ENCODE results near the gene BSDC1. TPM values are rescaled to one million over a fixed set of nuclear protein-coding genes. Genes with fewer than 3 reads are reported as not detected.

Gene BSDC1
- total RNA-seq, 1 experiment from 2014 or later, result 44.3 TPM

DNA sequence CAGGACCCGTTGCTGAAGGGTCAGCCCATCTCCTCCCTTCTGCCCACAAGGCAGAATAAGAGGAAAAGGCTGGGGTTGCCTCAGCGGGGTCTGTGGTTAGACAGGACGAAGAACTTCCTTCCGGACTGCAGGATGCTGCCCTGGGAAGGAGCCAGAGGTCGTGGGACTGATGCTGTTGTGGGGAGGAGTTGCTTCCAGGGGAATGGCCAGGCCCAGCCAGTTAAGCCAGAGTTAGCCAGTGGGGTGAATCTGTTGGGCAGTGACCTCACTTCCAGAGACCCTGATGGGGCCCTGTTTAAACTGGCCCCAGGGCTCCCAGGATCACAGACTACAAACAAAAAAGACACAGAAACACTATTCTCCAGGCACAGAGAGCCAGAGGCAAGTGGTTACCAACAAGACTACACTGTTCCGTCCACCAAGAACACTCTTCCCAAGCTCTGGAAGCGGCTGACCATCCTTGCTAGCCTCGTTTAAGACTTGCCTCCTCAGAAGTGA lies 45.0 kb downstream of the BSDC1 start (continued):
- TF ChIP-seq, protein P1, sequence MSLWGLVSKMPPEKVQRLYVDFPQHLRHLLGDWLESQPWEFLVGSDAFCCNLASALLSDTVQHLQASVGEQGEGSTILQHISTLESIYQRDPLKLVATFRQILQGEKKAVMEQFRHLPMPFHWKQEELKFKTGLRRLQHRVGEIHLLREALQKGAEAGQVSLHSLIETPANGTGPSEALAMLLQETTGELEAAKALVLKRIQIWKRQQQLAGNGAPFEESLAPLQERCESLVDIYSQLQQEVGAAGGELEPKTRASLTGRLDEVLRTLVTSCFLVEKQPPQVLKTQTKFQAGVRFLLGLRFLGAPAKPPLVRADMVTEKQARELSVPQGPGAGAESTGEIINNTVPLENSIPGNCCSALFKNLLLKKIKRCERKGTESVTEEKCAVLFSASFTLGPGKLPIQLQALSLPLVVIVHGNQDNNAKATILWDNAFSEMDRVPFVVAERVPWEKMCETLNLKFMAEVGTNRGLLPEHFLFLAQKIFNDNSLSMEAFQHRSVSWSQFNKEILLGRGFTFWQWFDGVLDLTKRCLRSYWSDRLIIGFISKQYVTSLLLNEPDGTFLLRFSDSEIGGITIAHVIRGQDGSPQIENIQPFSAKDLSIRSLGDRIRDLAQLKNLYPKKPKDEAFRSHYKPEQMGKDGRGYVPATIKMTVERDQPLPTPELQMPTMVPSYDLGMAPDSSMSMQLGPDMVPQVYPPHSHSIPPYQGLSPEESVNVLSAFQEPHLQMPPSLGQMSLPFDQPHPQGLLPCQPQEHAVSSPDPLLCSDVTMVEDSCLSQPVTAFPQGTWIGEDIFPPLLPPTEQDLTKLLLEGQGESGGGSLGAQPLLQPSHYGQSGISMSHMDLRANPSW (CRISPR knock-in tag; conservative IDR thresholded peaks at IDR 0.05; ENCODE audit: low read depth), result no peak
- TF ChIP-seq, protein P2, sequence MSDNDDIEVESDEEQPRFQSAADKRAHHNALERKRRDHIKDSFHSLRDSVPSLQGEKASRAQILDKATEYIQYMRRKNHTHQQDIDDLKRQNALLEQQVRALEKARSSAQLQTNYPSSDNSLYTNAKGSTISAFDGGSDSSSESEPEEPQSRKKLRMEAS (CRISPR knock-in tag; IDR thresholded peaks at IDR 0.05), result no peak
- TF ChIP-seq, protein P3, sequence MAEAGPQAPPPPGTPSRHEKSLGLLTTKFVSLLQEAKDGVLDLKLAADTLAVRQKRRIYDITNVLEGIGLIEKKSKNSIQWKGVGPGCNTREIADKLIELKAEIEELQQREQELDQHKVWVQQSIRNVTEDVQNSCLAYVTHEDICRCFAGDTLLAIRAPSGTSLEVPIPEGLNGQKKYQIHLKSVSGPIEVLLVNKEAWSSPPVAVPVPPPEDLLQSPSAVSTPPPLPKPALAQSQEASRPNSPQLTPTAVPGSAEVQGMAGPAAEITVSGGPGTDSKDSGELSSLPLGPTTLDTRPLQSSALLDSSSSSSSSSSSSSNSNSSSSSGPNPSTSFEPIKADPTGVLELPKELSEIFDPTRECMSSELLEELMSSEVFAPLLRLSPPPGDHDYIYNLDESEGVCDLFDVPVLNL (CRISPR knock-in tag; IDR thresholded peaks at IDR 0.05; ENCODE audit: borderline replicate concordance, low read depth), result no peak
- TF ChIP-seq ZNF317 (CRISPR knock-in tag; IDR thresholded peaks at IDR 0.05; ENCODE audit: borderline replicate concordance, low read depth) (no peak), ZNF138 (CRISPR knock-in tag; conservative IDR thresholded peaks at IDR 0.05) (no peak), CREB1 (CRISPR knock-in tag; IDR thresholded peaks at IDR 0.05) (no peak), CREM (CRISPR knock-in tag; IDR thresholded peaks at IDR 0.05) (no peak), NR2C2 (CRISPR knock-in tag; IDR thresholded peaks at IDR 0.05) (no peak), ELF4 (CRISPR knock-in tag; IDR thresholded peaks at IDR 0.05; ENCODE audit: low read depth) (no peak)

DNA sequence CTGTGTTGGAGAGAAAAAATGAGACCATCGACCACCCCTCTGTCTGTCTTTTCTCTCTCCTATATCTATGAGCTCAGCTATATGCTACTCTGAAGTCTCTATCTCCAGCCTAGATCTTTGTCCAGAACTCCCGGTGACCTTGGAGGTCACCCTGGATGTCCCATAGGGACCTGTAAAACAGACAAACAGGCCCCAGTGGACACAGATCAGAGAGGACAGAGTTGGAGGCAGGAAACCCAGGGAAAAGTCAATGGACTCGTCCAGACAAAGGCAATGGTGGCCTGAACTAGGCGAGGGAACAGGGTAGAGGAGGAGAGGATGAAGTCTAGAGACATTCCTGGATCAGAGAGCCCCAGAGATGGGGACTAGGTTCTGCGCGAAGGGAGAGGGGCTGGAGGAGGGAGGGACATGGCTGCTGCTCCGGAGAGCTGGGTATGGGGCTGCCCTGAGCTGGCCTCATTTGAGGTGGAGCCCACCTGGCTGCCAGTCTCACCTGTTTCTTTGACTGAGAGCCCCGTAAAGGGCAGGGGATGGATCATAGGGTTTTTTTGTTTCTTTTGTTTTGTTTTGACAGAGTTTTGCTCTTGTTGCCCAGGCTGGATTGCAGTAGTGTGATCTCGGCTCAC lies 47.6 kb downstream of the BSDC1 start:
- no peak for DNase-seq (ENCODE audit: low spot score)
- POLR2A ChIA-PET, result interaction anchor here (2.0 kb wide), 1 partner anchor 11 kb away, joined by 6 read pairs; the partner anchor contains the start of gene MARCKSL1
- Mint-ChIP-seq H3K36me3 (peaks cover 11% of the 10 kb centered on the region), H3K4me3 (no peak overlapping the region), H3K9me3 (peaks cover 11% of the 10 kb centered on the region), H3K27ac (no peak overlapping the region), H3K4me1 (0 out of 2 replicates have a peak, but pooled peaks cover 4% of the 10 kb centered on the region), H3K27me3 (ENCODE audit: low read depth) (peaks cover 51% of the 10 kb centered on the region)
- TF ChIP-seq HMGA2 (CRISPR knock-in tag; IDR thresholded peaks at IDR 0.05), result no peak
- no peak for TF ChIP-seq IRF2 (CRISPR knock-in tag; IDR thresholded peaks at IDR 0.05; ENCODE audit: borderline replicate concordance, low read depth)
- TF ChIP-seq ZNF396 (CRISPR knock-in tag; IDR thresholded peaks at IDR 0.05; ENCODE audit: borderline replicate concordance), result no peak
- no peak for TF ChIP-seq FOXJ3 (CRISPR knock-in tag; IDR thresholded peaks at IDR 0.05; ENCODE audit: borderline replicate concordance)
- TF ChIP-seq, protein P4, sequence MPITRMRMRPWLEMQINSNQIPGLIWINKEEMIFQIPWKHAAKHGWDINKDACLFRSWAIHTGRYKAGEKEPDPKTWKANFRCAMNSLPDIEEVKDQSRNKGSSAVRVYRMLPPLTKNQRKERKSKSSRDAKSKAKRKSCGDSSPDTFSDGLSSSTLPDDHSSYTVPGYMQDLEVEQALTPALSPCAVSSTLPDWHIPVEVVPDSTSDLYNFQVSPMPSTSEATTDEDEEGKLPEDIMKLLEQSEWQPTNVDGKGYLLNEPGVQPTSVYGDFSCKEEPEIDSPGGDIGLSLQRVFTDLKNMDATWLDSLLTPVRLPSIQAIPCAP (CRISPR knock-in tag; IDR thresholded peaks at IDR 0.05), result no peak
- TF ChIP-seq, protein P5, sequence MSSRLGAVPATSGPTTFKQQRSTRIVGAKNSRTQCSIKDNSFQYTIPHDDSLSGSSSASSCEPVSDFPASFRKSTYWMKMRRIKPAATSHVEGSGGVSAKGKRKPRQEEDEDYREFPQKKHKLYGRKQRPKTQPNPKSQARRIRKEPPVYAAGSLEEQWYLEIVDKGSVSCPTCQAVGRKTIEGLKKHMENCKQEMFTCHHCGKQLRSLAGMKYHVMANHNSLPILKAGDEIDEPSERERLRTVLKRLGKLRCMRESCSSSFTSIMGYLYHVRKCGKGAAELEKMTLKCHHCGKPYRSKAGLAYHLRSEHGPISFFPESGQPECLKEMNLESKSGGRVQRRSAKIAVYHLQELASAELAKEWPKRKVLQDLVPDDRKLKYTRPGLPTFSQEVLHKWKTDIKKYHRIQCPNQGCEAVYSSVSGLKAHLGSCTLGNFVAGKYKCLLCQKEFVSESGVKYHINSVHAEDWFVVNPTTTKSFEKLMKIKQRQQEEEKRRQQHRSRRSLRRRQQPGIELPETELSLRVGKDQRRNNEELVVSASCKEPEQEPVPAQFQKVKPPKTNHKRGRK (CRISPR knock-in tag; IDR thresholded peaks at IDR 0.05; ENCODE audit: borderline replicate concordance), result no peak
- TF ChIP-seq, protein P6, sequence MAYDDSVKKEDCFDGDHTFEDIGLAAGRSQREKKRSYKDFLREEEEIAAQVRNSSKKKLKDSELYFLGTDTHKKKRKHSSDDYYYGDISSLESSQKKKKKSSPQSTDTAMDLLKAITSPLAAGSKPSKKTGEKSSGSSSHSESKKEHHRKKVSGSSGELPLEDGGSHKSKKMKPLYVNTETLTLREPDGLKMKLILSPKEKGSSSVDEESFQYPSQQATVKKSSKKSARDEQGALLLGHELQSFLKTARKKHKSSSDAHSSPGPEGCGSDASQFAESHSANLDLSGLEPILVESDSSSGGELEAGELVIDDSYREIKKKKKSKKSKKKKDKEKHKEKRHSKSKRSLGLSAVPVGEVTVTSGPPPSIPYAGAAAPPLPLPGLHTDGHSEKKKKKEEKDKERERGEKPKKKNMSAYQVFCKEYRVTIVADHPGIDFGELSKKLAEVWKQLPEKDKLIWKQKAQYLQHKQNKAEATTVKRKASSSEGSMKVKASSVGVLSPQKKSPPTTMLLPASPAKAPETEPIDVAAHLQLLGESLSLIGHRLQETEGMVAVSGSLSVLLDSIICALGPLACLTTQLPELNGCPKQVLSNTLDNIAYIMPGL (CRISPR knock-in tag; IDR thresholded peaks at IDR 0.05), result no peak
- TF ChIP-seq TCF7 (CRISPR knock-in tag; IDR thresholded peaks at IDR 0.05; ENCODE audit: low read depth), result no peak
- TF ChIP-seq RELA (CRISPR knock-in tag; IDR thresholded peaks at IDR 0.05; ENCODE audit: borderline replicate concordance), result no peak
- TF ChIP-seq TEAD4 (CRISPR knock-in tag; IDR thresholded peaks at IDR 0.05), result no peak
- ATAC-seq, result no peak
- CTCF ChIA-PET, result interaction anchor here (1.0 to 2.0 kb wide), 3 partner anchors 10 to 131 kb away, joined by 3 to 9 read pairs (median 5); no protein-coding TSS in a partner anchor
